Cardiac fibroblast (primary cell): Measurements from ENCODE around the gene RNU7-1.

Experiments
- DNase-seq, 2 donors: peaks; one replicate each; pipeline versions ENCODE4 v3.0.0 to v3.0.0-alpha.2; 2010; ENCODE audit warnings: low read depth in 2 of 2
- H3K4me3 ChIP-seq, 2 donors: replicated peaks in 1 of 2; 1 replicate in 1 of 2; 2 replicates in 1 of 2; pipeline ENCODE4 v1.5.1; 2011; ENCODE audit warnings: low read depth in 2 of 2, low read length in 2 of 2, mild to moderate bottlenecking in 2 of 2, moderate library complexity in 1 of 2
- TF ChIP-seq, protein P1 (sequence below): IDR thresholded peaks from one replicate; pipeline ENCODE4 v1.5.1; 2011; ENCODE audit warnings: low read depth, mild to moderate bottlenecking, low read length, inconsistent platforms

The RNU7-1 gene

DNA sequence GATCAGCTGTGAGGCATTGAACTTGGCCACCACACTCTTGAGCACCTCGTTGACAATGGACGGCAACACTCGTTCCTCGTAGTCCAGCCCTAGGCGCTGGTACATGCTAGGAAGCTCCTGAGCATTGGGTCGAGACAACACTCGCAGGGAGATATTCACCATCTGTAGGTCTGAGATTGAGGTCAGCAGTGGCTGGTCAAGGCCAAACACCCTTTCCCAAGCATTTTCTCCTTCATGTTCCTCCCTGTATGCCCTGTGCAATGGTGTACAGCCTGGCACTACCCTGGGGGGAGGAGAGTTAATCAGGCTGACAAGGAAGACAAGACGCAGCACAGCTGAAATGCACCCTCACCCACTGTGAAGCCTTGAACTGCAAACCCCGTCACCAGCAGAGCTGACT lies 24.8 kb downstream of the RNU7-1 start:
- TF ChIP-seq, protein P1, sequence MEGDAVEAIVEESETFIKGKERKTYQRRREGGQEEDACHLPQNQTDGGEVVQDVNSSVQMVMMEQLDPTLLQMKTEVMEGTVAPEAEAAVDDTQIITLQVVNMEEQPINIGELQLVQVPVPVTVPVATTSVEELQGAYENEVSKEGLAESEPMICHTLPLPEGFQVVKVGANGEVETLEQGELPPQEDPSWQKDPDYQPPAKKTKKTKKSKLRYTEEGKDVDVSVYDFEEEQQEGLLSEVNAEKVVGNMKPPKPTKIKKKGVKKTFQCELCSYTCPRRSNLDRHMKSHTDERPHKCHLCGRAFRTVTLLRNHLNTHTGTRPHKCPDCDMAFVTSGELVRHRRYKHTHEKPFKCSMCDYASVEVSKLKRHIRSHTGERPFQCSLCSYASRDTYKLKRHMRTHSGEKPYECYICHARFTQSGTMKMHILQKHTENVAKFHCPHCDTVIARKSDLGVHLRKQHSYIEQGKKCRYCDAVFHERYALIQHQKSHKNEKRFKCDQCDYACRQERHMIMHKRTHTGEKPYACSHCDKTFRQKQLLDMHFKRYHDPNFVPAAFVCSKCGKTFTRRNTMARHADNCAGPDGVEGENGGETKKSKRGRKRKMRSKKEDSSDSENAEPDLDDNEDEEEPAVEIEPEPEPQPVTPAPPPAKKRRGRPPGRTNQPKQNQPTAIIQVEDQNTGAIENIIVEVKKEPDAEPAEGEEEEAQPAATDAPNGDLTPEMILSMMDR: no peak
- no peak for DNase-seq
- H3K4me3 ChIP-seq: no peak overlapping the region

DNA sequence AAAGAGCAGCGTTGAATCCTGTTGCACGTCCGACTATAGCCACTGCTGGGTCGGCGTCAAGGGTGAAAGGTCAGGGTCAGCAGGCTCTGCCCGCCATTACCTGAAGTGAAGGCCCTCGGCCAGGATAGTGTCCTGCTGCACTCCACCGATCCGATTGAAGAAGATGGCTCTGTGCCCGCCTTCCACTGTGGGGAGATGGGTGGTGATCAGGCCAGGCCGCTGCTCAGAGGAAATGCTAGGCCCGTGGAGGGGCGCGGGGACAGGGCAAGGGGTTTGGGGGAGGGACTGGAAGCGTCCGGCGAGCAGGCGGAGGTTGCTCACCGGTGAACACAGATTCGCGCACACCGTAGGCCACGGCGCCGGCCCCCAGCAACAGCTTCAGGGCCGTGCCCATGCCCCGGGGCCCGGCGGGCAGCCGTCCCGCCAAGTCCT lies 26.5 kb downstream of the RNU7-1 start:
- TF ChIP-seq, protein P1: no peak
- peak in 1 of 2 donors; percentile 14 for DNase-seq
- H3K4me3 ChIP-seq: peak overlapping the region; percentile 64 to 99

DNA sequence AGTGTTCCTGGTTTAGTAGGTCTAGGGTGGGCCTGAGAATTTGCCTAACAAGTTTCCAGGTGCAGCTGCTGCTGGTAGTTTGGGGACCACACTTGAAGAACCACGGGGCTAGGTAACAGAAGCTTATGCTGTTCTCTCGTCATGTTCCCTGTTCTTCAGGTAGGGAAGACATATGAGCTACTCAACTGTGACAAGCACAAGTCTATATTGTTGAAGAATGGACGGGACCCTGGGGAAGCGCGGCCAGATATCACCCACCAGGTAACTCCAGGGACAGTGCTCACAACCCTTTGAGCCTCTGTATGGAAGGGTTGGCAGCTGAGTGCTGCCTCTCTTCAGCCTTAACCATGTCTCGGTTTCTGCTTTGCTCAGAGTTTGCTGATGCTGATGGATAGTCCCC lies 30.6 kb downstream of the RNU7-1 start:
- no peak overlapping the region for H3K4me3 ChIP-seq
- TF ChIP-seq, protein P1: no peak
- no peak for DNase-seq

DNA sequence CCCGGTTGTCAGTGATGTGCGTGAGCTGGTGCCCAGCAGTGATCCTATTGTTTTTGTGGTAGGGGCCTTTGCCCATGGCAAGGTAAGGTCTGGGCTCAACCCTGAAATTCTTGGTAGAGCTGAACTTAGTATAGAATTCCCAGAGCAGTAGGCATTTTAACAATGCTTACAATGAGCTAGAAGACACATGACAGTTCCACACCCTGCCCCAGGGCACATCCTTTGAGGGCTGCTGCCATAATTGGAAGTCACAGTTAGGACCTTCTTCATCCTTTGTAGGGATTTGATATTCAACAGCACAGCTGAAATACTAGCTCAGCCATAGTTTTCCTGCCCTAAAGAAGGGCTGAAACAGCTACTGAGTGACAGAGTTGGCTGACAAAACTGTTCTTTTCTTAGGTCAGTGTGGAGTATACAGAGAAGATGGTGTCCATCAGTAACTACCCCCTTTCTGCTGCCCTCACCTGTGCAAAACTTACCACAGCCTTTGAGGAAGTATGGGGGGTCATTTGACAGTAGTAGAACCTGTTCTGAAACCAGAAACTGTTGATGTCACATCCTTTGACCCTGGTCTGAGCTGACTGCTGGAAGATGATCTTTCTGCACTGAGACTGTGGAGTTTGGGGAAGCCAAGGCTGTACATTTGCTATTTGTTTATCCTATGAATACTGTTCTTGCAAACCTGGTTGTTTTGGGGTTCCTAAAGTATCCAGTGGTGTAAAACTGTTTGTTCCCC lies 31.8 kb downstream of the RNU7-1 start:
- no peak for DNase-seq
- H3K4me3 ChIP-seq: no peak overlapping the region
- TF ChIP-seq, protein P1: no peak

DNA sequence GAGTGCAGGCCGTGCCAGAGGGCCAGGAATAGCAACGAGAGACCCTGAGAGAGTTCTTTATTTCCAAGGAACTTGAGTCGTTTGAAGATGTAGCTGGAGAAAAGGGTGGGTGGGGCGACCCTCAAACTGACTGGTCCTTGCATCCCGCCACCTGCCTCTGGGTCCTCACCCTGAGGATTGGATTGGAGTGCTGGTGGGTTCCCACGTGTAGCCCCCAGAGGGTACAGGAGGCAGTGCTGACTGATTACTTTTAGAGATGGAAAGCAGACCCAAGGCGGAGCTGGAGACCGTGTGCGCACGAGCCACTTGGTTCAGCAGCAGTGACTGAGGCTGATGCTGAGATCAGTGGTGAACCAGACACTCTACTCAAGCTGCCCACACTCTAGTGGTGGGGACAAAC lies 34.0 kb downstream of the RNU7-1 start:
- H3K4me3 ChIP-seq: no peak overlapping the region
- TF ChIP-seq, protein P1: no peak
- no peak for DNase-seq

DNA sequence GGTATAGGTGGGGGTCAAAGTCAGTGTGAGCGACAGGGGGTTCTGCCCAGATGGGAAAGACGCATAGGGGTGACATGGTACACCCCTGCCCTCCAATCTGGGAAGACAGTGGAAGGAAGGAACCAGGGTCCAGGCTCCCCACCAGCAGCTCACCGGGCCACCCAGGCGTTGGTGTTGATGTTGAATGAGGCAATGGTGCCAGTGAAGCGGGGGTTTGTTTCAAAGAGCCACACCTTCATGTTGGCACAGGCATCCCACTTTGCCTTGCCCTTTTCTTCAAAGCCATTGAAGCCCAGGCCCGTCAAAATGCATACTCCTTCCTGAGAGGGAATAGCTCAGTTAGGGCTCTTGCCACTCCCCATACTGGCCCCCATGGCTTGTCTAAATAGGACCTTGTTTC lies 34.6 kb downstream of the RNU7-1 start:
- DNase-seq: no peak
- TF ChIP-seq, protein P1: no peak

DNA sequence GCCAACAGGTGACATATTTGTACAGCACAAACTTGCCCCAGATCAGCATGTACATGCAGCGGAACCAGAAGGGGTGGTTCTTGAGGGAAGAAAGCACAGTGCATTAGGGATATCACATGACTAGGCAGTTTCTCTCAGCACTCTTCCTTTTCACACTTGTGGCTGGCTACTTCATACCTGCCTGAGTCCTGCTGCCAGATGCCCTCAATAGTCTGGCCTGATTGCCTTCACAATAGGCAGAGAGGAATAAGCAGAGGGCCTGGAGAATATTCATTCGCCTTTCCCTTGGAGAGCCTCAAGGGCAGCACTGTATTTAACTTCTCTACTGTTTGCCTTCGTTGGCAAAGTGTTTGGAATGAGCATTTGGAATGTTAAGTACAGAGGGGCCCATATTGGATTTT lies 35.0 kb downstream of the RNU7-1 start:
- no peak overlapping the region for H3K4me3 ChIP-seq
- no peak for DNase-seq
- TF ChIP-seq, protein P1: no peak

More for the DNA sequence above, 34.6 kb downstream of the RNU7-1 start:
- H3K4me3 ChIP-seq: no peak overlapping the region
